Mesangial cell (primary cell): ENCODE measurements around the gene TEKT2. TPM values are rescaled to one million over a fixed set of nuclear protein-coding genes. Genes with fewer than 3 reads are reported as not detected.

ENCODE experiments used
- total RNA-seq: library from RNA; depleted of rRNA; stranded (reverse); fragments of >200 nt; gene quantifications from 2 replicates; pipeline ENCODE4 v1.2.3, GENCODE V29; 2015

The TEKT2 gene, protein sequence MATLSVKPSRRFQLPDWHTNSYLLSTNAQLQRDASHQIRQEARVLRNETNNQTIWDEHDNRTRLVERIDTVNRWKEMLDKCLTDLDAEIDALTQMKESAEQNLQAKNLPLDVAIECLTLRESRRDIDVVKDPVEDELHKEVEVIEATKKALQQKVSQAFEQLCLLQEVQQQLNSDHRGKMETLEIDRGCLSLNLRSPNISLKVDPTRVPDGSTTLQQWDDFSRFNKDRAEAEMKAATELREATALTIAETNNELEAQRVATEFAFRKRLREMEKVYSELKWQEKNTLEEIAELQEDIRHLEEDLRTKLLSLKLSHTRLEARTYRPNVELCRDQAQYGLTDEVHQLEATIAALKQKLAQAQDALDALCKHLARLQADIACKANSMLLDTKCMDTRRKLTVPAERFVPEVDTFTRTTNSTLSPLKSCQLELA
- 0.33 and 0.51 TPM in 2 replicates for total RNA-seq

DNA sequence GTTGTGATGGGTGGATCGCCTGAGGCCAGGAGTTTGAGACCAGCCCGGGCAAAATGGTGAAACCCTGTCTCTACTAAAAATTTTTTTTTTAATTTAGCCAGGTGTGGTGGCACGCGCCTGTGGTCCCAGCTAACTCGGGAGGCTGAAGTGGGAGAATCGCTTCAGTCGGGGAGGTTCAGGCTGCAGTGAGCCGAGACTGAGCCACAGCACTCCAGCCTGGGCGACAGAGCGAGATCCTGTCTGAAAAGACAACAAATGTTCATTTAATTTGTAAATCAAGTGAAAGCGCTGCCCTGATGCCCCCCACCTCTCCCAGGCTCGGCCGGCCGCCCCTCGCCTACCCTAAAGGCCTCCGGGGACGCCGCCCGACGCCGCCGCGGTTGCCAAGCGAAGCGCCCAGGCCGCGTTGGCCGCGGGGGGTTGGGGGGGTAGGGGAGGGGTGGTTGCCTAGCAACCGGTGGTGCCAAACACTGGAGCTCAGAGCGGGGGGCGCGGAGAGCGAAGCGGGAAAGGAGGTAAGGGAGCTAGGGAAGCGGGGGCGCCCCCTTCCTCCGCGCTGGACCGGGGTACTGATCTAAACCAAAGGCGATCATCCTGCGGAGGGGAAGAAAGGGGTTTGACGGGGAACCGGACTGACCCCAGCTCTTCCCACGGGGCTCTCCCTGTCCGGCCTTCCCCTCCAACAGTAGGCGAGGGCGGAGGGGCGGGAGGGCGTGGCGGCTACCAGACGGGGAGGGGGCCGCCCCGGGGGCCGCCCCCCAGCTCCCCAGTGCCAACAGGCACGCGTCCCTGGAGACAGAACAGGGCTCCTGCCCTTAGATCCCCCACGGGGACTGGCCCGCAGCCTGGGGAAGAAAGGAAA, at the start of gene TEKT2:
Gene TEKT2 (plus strand): TSS at position 460 of the 862 bp plus-strand sequence. CDS start 828 bp downstream, outside the sequence.

DNA sequence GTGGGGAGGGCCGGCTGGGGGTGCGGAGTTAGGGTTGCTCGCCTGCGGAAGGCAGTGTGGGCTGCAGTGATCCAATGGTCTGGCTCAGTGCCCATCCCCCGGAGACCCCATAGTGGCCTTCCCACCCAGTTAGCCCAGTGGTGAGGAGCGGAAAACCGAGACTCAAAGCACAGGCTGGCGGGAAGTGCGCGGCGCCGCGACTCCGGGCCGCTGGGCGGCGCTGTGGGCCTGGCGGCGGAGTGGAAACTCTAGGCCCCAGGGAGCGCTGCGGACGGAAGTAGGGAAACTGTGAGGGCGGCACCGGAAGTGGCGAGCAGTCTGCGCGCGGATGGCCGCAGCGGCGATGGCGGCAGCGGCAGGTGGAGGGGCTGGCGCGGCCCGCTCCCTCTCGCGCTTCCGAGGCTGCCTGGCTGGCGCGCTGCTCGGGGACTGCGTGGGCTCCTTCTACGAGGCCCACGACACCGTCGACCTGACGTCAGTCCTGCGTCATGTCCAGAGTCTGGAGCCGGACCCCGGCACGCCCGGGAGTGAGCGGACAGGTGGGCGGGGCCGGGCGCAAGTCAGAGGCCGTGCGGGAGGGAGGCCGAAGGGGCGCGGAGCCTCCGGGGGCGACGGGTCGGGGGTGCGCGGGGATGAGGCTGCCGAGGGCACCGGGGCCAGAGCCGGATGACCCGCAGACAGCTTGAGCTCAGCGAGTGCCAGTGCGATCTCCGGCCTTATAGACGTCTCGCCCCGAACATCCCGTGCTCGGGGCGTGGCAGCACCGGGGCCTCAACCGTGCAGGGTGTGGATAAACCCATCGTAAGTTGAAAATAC, 4.9 kb downstream of the TEKT2 start, which contains the start of gene ADPRS:
Gene ADPRS (plus strand): TSS at position 316 of the 816 bp plus-strand sequence. CDS start 13 bp downstream, at position 329.

DNA sequence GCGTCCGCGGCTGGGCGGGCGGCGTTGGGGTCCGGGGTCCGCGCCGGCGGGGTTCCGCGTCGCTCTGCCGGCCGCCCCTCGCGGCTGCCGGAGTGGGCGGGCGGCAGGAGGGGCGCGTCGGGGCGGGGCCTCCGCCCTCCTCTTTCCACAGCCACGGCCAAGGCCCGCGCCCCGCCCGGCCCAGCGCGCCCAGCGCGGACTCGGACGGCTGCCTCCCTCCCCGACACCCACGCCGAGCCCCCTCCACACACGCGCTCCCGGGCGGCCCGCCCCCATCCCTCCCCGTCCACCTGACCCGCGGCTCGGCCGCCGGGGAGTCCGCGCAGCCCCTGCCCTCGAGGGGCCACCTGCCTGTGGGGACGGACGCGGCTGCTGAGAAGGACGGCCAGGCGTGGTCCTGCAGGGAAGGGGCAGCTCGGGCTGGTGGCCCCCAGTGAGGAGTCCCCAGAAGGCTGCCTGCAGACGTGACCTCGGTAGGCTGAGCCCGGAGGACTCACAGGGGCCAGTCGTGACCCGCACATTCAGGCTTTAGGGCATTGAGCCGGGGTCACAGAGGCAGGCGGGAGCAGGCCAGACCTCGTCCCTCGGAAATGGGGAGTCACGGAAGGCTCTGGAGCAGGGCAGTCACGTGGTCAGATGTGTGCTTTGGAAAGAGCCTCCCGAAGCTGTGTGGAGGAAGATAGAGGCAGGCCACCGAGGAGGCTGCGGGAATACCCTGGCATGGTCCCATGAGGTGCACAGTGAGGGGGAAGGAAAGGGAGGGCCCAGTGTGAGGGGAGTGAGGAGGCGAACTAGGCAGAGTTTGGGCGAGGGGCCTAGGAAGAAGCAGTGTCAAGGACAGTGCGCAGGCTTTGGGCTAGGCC, 41.5 kb downstream of the TEKT2 start, which contains the start of gene COL8A2:
Gene COL8A2 (minus strand): TSS at position 94 of the 863 bp plus-strand sequence. CDS start 24,980 bp downstream, outside the sequence.

Other genes with a start within 250 kb of the TEKT2 start
- 17.1 and 17.2 TPM in 2 replicates for gene AGO1, start 200.9 kb upstream of the TEKT2 start, total RNA-seq
- gene AGO3, start 153.0 kb upstream of the TEKT2 start, total RNA-seq, result 4.2 and 6.0 TPM in 2 replicates
- 47.8 and 53.0 TPM in 2 replicates for gene ADPRS, start 4.8 kb downstream of the TEKT2 start, total RNA-seq
- 1.5 and 5.7 TPM in 2 replicates for gene COL8A2, start 41.1 kb downstream of the TEKT2 start, total RNA-seq
- 60.6 and 64.2 TPM in 2 replicates for gene TRAPPC3, start 65.4 kb downstream of the TEKT2 start, total RNA-seq
- 153 and 226 TPM in 2 replicates for gene MAP7D1, start 72.1 kb downstream of the TEKT2 start, total RNA-seq
- gene THRAP3, start 140.3 kb downstream of the TEKT2 start, total RNA-seq, result 79.4 and 108 TPM in 2 replicates
- gene SH3D21, start 222.3 kb downstream of the TEKT2 start, total RNA-seq, result 3.5 and 3.7 TPM in 2 replicates
- gene EVA1B, start 239.6 kb downstream of the TEKT2 start, total RNA-seq, result 234 and 597 TPM in 2 replicates